Measurements from ENCODE around the gene PDLIM7.

DNA sequence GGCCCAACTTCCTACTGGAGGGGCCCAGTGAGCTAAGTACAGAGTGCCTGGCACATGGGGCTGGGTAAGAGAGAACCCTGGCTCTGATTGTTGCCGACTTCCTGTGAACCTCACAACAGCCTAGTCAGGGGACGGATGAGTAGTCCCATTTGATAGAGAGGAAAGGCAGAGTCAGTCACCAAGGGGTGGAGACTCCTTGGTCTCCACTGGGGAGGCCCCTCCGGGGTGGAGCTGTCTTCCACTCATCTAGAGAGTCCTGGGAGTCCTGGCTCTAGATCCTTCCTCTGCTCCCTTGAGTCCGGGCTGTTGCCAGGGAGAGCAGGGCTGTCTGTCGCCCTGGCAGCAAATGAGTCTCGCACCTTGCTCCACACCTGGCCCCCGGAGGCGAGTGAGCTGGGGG lies 63.0 kb downstream of the PDLIM7 start:
- TF ChIP-seq, protein P1, sequence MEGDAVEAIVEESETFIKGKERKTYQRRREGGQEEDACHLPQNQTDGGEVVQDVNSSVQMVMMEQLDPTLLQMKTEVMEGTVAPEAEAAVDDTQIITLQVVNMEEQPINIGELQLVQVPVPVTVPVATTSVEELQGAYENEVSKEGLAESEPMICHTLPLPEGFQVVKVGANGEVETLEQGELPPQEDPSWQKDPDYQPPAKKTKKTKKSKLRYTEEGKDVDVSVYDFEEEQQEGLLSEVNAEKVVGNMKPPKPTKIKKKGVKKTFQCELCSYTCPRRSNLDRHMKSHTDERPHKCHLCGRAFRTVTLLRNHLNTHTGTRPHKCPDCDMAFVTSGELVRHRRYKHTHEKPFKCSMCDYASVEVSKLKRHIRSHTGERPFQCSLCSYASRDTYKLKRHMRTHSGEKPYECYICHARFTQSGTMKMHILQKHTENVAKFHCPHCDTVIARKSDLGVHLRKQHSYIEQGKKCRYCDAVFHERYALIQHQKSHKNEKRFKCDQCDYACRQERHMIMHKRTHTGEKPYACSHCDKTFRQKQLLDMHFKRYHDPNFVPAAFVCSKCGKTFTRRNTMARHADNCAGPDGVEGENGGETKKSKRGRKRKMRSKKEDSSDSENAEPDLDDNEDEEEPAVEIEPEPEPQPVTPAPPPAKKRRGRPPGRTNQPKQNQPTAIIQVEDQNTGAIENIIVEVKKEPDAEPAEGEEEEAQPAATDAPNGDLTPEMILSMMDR (IDR thresholded peaks at IDR 0.05) = no peak
- no peak for TF ChIP-seq POLR2A (IDR thresholded peaks at IDR 0.05)
